ENCODE results near the gene PRKCE. TPM values are rescaled to one million over a fixed set of nuclear protein-coding genes. Genes with fewer than 3 reads are reported as not detected.

PRKCE gene
- total and polyA plus RNA-seq, 2 donors (not counting 3 experiments of a cell fraction or from before 2014, with no cell fraction given): 27.9 to 33.9 TPM

- peak overlapping the region; percentile 77 for H3K27ac ChIP-seq (ENCODE audit: insufficient read depth, low read depth, low read length)
- H3K9me1 ChIP-seq (replicated peaks; ENCODE audit: control insufficient read depth, extremely low read depth, insufficient read depth, low read length): no peaks in the 10 kb centered on the region
- H3K79me2 ChIP-seq (ENCODE audit: control insufficient read depth, insufficient read depth, low read length): no peaks in the 10 kb centered on the region
- no TSS peak for BruUV-seq (replicated peaks)
- no peaks in the 10 kb centered on the region for H3K9me3 ChIP-seq (replicated peaks; ENCODE audit: control insufficient read depth, insufficient read depth, low read length)
- FAIRE-seq: no peak
- ChIA-PET CTCF (interaction anchor here (0.9 to 2.9 kb wide), 23 partner anchors 8 to 430 kb away, joined by 3 to 20 read pairs (median 5); partner anchors contain the start of gene EPAS1), POLR2A (interaction anchor here (1.5 kb wide), 1 partner anchor 267 kb away, joined by 6 read pairs; the partner anchor contains the start of gene EPAS1)
- TF ChIP-seq EZH2 (IDR thresholded peaks at IDR 0.05; ENCODE audit: borderline replicate concordance, low read depth, low read length, severe bottlenecking) (no peak), POLR2AphosphoS5 (IDR thresholded peaks at IDR 0.05; ENCODE audit: insufficient read depth, low read depth, low read length) (no peak), JUN (IDR thresholded peaks at IDR 0.05; ENCODE audit: borderline replicate concordance, insufficient read depth, insufficient read length, low read depth) (no peak), POLR2A (IDR thresholded peaks at IDR 0.05; ENCODE audit: low read depth, low read length) (no peak), FOS (IDR thresholded peaks at IDR 0.05; ENCODE audit: borderline replicate concordance, insufficient read depth, low read length) (no peak), GATA2 (IDR thresholded peaks at IDR 0.05; ENCODE audit: insufficient read depth, insufficient read length, low read depth, low read length) (no peak), CTCF (IDR thresholded peaks at IDR 0.05; ENCODE audit: extremely low read depth in 1 of 2, insufficient read depth in 1 of 2, low read depth in 1 of 2, low read length in 2 of 2) (no peak), MYC (IDR thresholded peaks at IDR 0.05; ENCODE audit: low read depth, low read length) (no peak), MAX (IDR thresholded peaks at IDR 0.05; ENCODE audit: insufficient read depth, insufficient read length) (no peak)
- H3K4me1 ChIP-seq (ENCODE audit: control insufficient read depth, extremely low read depth, insufficient read depth, low read length): peaks cover 20% of the 10 kb centered on the region
- H3K36me3 ChIP-seq (ENCODE audit: control insufficient read depth in 2 of 2, extremely low read depth in 1 of 2, insufficient read depth in 2 of 2, low read length in 2 of 2): no peaks in the 10 kb centered on the region
- no peak overlapping the region for H3K4me3 ChIP-seq (replicated peaks in 1 of 3; ENCODE audit: insufficient read depth in 1 of 3, low read depth in 1 of 3, low read length in 3 of 3)
- H3K27me3 ChIP-seq (ENCODE audit: control insufficient read depth in 2 of 2, insufficient read depth in 2 of 2, low read length in 2 of 2): no peaks in the 10 kb centered on the region
- H2AFZ ChIP-seq (ENCODE audit: low read depth, low read length): peak overlapping the region; percentile 10
- H3K9ac ChIP-seq (replicated peaks; ENCODE audit: extremely low read depth, insufficient read depth, low read length): peak overlapping the region; percentile 22
- dilution Hi-C loops (cut with MboI; ENCODE audit: extremely low pct_ligation_motif_present, low sequenced_read_pairs): no loop called here
- intact Hi-C loops (cut with micrococcal nuclease): no loop called here
- DNase-seq (ENCODE audit: low read depth, low spot score): no peak
- no peaks in the 10 kb centered on the region for H4K20me1 ChIP-seq (replicated peaks; ENCODE audit: control insufficient read depth, extremely low read depth, insufficient read depth, low read length)
- H3K4me2 ChIP-seq (ENCODE audit: insufficient read depth, low read length): no peak overlapping the region
These were observed 378.9 kb downstream of the PRKCE start for GRCh38 chr2:46030330-46030729.
